ENCODE measurements around the gene C19orf33. TPM values are rescaled to one million over a fixed set of nuclear protein-coding genes. Genes with fewer than 3 reads are reported as not detected.

The C19orf33 gene
- total RNA-seq, 1 experiment from 2014 or later = 135 TPM

DNA sequence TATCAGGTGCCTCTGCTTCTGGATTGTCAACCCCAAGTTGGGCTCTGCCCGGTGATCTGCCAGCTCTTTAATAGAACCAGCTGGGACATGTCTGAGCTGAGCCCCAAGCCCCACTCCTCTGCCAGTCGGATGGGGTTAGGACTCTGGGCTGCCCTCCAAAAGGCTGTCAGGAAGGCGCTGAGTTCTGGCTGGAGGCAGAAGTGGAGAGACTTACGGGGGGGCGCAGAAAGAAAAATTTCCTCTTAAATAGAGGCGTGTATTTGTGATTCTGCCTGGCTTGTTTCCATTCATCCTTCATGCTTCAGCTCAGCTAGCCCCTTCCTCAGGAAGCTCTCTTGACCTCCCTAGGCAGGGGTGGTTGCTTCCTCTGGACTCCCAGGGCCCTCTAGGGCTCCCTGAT lies 14.6 kb downstream of the C19orf33 start:
- no peak for DNase-seq (ENCODE audit: low read depth, low spot score)
- ChIA-PET RAD21 (ENCODE audit: low non-redundant PET in 1 of 2, low total read pairs in 2 of 2, uncharacterized antibody in 2 of 2, unreplicated experiment in 2 of 2) (interaction anchor here in 1 of 2 experiments (1.2 kb wide), 1 partner anchor 17 kb away, joined by 3 read pairs; the partner anchor contains the start of gene CATSPERG), CTCF (interaction anchor here (1.4 to 1.8 kb wide), 2 partner anchors 11 to 75 kb away, joined by 3 read pairs; no protein-coding TSS in a partner anchor), POLR2A (interaction anchor here (1.2 to 2.5 kb wide), 2 partner anchors 14 to 73 kb away, joined by 4 to 10 read pairs; partner anchors contain the start of gene C19orf33)
- Histone ChIP-seq H3K4me1 (ENCODE audit: control insufficient read depth in 1 of 2, insufficient read depth in 2 of 2, low read length in 2 of 2) (peaks cover 17 to 48% of the 10 kb centered on the region in 2 experiments), H3K4me2 (ENCODE audit: low read length) (peak overlapping the region; percentile 90; the same call in 1 of the 2 replicates), H3K9me3 (ENCODE audit: control insufficient read depth in 1 of 2, insufficient read depth in 1 of 2, low read depth in 1 of 2, low read length in 2 of 2) (no peaks in the 10 kb centered on the region), H2AFZ (ENCODE audit: low read depth, low read length, poor library complexity, severe bottlenecking) (no peak overlapping the region), H3K4me3 (replicated peaks in 1 of 2; ENCODE audit: low read depth in 1 of 2, low read length in 2 of 2) (no peak overlapping the region), H3K9ac (ENCODE audit: low read length) (no peak overlapping the region), H3K9me2 (ENCODE audit: insufficient read depth) (no peaks in the 10 kb centered on the region), H3K79me2 (ENCODE audit: insufficient read depth, low read length) (peaks cover 43% of the 10 kb centered on the region), H4K20me1 (ENCODE audit: insufficient read depth) (no peaks in the 10 kb centered on the region), H3K27ac (ENCODE audit: low read depth, low read length) (no peak overlapping the region), H3K36me3 (ENCODE audit: control insufficient read depth in 1 of 2, insufficient read depth in 2 of 2, low read length in 2 of 2) (no peaks in the 10 kb centered on the region), H3K27me3 (ENCODE audit: insufficient read depth, low read length) (no peaks in the 10 kb centered on the region)
- ATAC-seq = no peak
- BruUV-seq (replicated peaks) = no TSS peak
- intact Hi-C loops (cut with micrococcal nuclease) = no loop called here
- TF ChIP-seq TCF7L2 (IDR thresholded peaks at IDR 0.05; ENCODE audit: borderline replicate concordance, extremely low read depth, insufficient read depth, insufficient read length) (no peak), FOSL1 (IDR thresholded peaks at IDR 0.05; ENCODE audit: low read depth) (no peak), SP1 (IDR thresholded peaks at IDR 0.05; ENCODE audit: low read depth) (no peak), CEBPB (IDR thresholded peaks at IDR 0.05; ENCODE audit: low read depth) (no peak), EZH2phosphoT487 (IDR thresholded peaks at IDR 0.05; ENCODE audit: borderline replicate concordance) (no peak), POLR2A (IDR thresholded peaks at IDR 0.05; ENCODE audit: borderline replicate concordance, extremely low read depth, insufficient read depth, insufficient read length) (no peak), SRF (IDR thresholded peaks at IDR 0.05; ENCODE audit: low read depth) (no peak), ELF1 (IDR thresholded peaks at IDR 0.05; ENCODE audit: borderline replicate concordance, low read depth) (no peak), ZFX (IDR thresholded peaks at IDR 0.05) (no peak), CBX3 (IDR thresholded peaks at IDR 0.05; ENCODE audit: low read depth) (no peak)
- TF ChIP-seq, protein P1, sequence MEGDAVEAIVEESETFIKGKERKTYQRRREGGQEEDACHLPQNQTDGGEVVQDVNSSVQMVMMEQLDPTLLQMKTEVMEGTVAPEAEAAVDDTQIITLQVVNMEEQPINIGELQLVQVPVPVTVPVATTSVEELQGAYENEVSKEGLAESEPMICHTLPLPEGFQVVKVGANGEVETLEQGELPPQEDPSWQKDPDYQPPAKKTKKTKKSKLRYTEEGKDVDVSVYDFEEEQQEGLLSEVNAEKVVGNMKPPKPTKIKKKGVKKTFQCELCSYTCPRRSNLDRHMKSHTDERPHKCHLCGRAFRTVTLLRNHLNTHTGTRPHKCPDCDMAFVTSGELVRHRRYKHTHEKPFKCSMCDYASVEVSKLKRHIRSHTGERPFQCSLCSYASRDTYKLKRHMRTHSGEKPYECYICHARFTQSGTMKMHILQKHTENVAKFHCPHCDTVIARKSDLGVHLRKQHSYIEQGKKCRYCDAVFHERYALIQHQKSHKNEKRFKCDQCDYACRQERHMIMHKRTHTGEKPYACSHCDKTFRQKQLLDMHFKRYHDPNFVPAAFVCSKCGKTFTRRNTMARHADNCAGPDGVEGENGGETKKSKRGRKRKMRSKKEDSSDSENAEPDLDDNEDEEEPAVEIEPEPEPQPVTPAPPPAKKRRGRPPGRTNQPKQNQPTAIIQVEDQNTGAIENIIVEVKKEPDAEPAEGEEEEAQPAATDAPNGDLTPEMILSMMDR (IDR thresholded peaks at IDR 0.05 in 2 of 3, conservative IDR thresholded peaks at IDR 0.05 in 1 of 3; ENCODE audit: borderline replicate concordance in 1 of 3, insufficient read depth in 1 of 3, low read depth in 2 of 3, low read length in 2 of 3) = no peak
- TF ChIP-seq, protein P2, sequence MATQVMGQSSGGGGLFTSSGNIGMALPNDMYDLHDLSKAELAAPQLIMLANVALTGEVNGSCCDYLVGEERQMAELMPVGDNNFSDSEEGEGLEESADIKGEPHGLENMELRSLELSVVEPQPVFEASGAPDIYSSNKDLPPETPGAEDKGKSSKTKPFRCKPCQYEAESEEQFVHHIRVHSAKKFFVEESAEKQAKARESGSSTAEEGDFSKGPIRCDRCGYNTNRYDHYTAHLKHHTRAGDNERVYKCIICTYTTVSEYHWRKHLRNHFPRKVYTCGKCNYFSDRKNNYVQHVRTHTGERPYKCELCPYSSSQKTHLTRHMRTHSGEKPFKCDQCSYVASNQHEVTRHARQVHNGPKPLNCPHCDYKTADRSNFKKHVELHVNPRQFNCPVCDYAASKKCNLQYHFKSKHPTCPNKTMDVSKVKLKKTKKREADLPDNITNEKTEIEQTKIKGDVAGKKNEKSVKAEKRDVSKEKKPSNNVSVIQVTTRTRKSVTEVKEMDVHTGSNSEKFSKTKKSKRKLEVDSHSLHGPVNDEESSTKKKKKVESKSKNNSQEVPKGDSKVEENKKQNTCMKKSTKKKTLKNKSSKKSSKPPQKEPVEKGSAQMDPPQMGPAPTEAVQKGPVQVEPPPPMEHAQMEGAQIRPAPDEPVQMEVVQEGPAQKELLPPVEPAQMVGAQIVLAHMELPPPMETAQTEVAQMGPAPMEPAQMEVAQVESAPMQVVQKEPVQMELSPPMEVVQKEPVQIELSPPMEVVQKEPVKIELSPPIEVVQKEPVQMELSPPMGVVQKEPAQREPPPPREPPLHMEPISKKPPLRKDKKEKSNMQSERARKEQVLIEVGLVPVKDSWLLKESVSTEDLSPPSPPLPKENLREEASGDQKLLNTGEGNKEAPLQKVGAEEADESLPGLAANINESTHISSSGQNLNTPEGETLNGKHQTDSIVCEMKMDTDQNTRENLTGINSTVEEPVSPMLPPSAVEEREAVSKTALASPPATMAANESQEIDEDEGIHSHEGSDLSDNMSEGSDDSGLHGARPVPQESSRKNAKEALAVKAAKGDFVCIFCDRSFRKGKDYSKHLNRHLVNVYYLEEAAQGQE (IDR thresholded peaks at IDR 0.05; ENCODE audit: low read depth) = no peak
